ENCODE results near the gene PHACTR4. TPM values are rescaled to one million over a fixed set of nuclear protein-coding genes. Genes with fewer than 3 reads are reported as not detected.

Gene PHACTR4
- total and polyA plus RNA-seq, 9 of the 15 experiments (the other 6 are each of a cell fraction or from before 2014, with no cell fraction given) = 6.4 to 43.6 (median 14.2) TPM

- TF ChIP-seq, protein P1, sequence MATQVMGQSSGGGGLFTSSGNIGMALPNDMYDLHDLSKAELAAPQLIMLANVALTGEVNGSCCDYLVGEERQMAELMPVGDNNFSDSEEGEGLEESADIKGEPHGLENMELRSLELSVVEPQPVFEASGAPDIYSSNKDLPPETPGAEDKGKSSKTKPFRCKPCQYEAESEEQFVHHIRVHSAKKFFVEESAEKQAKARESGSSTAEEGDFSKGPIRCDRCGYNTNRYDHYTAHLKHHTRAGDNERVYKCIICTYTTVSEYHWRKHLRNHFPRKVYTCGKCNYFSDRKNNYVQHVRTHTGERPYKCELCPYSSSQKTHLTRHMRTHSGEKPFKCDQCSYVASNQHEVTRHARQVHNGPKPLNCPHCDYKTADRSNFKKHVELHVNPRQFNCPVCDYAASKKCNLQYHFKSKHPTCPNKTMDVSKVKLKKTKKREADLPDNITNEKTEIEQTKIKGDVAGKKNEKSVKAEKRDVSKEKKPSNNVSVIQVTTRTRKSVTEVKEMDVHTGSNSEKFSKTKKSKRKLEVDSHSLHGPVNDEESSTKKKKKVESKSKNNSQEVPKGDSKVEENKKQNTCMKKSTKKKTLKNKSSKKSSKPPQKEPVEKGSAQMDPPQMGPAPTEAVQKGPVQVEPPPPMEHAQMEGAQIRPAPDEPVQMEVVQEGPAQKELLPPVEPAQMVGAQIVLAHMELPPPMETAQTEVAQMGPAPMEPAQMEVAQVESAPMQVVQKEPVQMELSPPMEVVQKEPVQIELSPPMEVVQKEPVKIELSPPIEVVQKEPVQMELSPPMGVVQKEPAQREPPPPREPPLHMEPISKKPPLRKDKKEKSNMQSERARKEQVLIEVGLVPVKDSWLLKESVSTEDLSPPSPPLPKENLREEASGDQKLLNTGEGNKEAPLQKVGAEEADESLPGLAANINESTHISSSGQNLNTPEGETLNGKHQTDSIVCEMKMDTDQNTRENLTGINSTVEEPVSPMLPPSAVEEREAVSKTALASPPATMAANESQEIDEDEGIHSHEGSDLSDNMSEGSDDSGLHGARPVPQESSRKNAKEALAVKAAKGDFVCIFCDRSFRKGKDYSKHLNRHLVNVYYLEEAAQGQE (IDR thresholded peaks at IDR 0.05; ENCODE audit: borderline replicate concordance) = peak; percentile 27; the same call in 1 of the 2 replicates
- TF ChIP-seq, protein P1 (CRISPR knock-in tag; IDR thresholded peaks at IDR 0.05; ENCODE audit: low read depth) = 0 out of 2 replicates have a peak, but pooled peaks have one; percentile 47
- TF ChIP-seq HNRNPL (IDR thresholded peaks at IDR 0.05; ENCODE audit: low read depth, low read length) = peak; percentile 39; the same call in 1 of the 2 replicates
- no peak for TF ChIP-seq NFIX (CRISPR knock-in tag; IDR thresholded peaks at IDR 0.05; ENCODE audit: low read depth)
- TF ChIP-seq, protein P2, sequence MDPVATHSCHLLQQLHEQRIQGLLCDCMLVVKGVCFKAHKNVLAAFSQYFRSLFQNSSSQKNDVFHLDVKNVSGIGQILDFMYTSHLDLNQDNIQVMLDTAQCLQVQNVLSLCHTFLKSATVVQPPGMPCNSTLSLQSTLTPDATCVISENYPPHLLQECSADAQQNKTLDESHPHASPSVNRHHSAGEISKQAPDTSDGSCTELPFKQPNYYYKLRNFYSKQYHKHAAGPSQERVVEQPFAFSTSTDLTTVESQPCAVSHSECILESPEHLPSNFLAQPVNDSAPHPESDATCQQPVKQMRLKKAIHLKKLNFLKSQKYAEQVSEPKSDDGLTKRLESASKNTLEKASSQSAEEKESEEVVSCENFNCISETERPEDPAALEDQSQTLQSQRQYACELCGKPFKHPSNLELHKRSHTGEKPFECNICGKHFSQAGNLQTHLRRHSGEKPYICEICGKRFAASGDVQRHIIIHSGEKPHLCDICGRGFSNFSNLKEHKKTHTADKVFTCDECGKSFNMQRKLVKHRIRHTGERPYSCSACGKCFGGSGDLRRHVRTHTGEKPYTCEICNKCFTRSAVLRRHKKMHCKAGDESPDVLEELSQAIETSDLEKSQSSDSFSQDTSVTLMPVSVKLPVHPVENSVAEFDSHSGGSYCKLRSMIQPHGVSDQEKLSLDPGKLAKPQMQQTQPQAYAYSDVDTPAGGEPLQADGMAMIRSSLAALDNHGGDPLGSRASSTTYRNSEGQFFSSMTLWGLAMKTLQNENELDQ (CRISPR knock-in tag; IDR thresholded peaks at IDR 0.05; ENCODE audit: borderline replicate concordance) = no peak
- no peak for TF ChIP-seq ZNF780A (CRISPR knock-in tag; IDR thresholded peaks at IDR 0.05)
- 0 out of 4 replicates have a peak, but pooled peaks of 1 of the 2 experiments have one; percentile 27 for TF ChIP-seq KDM4B (IDR thresholded peaks at IDR 0.05; ENCODE audit: borderline replicate concordance in 2 of 2, low read depth in 1 of 2)
- no peak for TF ChIP-seq KLF16 (IDR thresholded peaks at IDR 0.05)
- TF ChIP-seq NRF1 (conservative IDR thresholded peaks at IDR 0.05 in 1 of 2, IDR thresholded peaks at IDR 0.05 in 1 of 2) = peak; percentile 98
- peak; percentile 82; the same call in 1 of the 2 replicates for TF ChIP-seq ZBTB7A (IDR thresholded peaks at IDR 0.05; ENCODE audit: borderline replicate concordance, control insufficient read depth, low read depth, low read length)
- TF ChIP-seq, protein P3, sequence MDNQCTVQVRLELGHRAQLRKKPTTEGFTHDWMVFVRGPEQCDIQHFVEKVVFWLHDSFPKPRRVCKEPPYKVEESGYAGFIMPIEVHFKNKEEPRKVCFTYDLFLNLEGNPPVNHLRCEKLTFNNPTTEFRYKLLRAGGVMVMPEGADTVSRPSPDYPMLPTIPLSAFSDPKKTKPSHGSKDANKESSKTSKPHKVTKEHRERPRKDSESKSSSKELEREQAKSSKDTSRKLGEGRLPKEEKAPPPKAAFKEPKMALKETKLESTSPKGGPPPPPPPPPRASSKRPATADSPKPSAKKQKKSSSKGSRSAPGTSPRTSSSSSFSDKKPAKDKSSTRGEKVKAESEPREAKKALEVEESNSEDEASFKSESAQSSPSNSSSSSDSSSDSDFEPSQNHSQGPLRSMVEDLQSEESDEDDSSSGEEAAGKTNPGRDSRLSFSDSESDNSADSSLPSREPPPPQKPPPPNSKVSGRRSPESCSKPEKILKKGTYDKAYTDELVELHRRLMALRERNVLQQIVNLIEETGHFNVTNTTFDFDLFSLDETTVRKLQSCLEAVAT (IDR thresholded peaks at IDR 0.05) = peak in 1 of 2 experiments; percentile 55; a peak in 1 of 4 replicates
- TF ChIP-seq ZFX (CRISPR knock-in tag; IDR thresholded peaks at IDR 0.05) = peak; percentile 100
- TF ChIP-seq HMG20B (CRISPR knock-in tag; IDR thresholded peaks at IDR 0.05) = 0 out of 2 replicates have a peak, but pooled peaks have one; percentile 12
- no peak for TF ChIP-seq NR2F6 (CRISPR knock-in tag; IDR thresholded peaks at IDR 0.05)
- TF ChIP-seq RAD51 (IDR thresholded peaks at IDR 0.05; ENCODE audit: borderline replicate concordance, low read depth) = 0 out of 2 replicates have a peak, but pooled peaks have one; percentile 7
Observed at GRCh38 chr1:28369371-28370238, at the start of gene PHACTR4 (continued).

All from K562 (cell line).